HuH-7.5 (cell line): ENCODE data around the gene CHD6.

Source experiments
- DNase-seq: peaks from one replicate; pipeline ENCODE4 v3.0.0; 2011; ENCODE audit warnings: low spot score

CHD6 gene

DNA sequence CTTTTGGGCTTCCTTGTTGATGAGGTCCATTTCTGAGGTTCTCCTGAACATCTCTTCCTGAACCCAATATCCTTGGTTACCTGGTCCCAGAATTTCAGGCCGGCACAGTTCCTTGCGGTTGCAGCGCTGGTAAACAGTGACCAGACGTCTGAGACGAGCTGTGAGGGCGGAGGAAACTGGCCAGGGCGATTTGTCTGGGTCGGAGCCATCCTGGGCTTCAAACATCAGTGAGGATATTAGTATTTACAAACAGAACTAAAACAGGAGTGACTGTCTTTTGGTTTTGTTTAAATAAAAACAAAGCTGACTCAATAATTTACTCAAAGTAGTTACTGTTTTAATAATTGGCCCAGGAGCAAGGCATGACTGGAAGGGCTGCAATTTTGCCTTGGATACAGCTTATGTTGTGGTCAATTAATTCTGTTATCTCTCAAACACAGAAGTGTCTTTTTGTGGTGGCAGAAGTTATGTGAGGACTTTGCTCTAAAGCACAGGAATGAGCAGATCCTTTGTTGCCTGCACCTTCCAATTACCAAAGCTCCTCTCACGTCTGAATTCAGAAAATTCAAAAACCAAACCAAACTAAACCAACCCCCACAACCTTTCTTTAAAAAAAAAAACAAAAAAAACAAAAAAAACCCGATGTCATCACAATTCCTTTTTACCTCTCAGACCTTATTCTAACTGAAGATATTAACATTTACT is 192.8 kb downstream of the CHD6 start:
- no peak for DNase-seq

DNA sequence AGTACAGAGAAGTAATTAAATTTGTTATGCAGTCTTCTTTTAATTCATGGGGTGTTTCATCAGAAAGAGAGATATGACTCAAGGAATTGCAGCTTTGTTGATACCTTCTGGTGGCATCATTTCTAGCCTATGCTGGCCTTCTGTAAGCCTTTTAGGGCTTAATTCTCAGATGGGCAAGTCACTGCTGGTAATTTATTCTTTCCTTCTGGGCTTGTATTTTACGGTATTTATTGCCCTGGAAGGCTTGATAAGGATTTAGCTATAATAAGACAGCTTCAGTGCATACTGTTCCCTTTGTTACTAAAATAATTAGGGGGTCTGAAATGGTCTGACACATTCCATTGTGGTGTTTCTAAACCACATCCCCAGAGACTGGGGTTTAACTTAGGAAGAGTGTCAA is 193.6 kb downstream of the CHD6 start:
- DNase-seq: no peak

DNA sequence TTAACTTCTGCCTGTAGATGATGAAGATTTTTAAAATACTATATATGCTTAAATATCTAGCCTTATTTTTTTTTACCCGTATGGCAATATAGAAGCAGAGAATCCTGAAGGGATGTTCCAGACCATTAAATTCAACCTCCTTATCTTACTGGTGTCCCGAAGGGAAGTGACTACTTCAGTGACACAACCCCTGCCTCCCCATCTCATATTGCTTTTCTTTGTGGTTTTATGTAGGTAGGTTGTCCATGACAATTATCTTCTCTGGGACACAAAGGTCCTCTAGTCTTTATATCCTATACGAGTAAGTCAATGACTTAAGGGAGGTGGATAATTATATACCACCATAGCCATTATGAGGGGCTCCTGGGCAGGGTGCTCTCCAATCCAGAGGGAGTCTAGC is 194.2 kb downstream of the CHD6 start:
- DNase-seq: no peak

DNA sequence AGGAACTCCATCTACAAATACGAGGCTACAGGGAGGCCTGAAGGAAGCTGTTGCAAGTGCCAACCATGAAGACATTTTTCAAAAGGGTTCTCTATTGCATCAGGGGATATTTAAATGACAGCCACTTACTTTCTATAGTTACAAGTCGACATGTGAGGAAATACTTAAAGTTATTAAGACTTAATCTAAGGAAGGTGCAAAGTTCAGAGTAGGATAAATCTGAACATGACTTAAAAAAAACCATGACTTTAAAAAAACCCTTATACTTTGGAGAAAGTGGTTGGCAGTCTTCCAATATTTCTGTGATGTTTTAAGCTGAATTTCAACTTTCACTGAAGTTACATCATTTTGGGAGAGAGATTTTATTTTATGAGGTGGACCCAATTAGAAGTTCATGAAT is 195.2 kb downstream of the CHD6 start:
- DNase-seq: no peak

- DNase-seq: no peak
Observed at GRCh38 chr20:41418739-41419293, 199.4 kb downstream of the CHD6 start.

- no peak for DNase-seq
Observed at GRCh38 chr20:41418031-41418430, 200.1 kb downstream of the CHD6 start.

DNA sequence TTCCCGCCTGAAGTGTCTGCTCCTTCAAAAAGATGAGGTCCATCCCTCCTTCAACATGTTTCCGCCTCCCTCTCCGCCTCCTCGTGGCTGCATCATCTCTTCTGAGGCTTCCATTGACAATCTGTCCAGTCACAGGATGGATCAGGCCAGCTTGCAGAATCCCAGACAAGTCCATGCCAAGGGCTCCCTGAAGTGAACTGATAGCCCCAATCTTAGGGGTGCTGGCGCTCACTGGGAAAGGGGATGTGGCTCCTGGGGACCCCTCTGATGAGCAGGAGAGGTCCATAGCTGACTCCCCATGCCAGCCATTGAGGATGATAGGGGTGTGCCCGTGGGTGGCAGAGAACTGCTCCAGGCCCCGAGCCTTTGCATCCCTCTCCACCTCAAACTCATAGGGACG is 203.0 kb downstream of the CHD6 start:
- no peak for DNase-seq

- DNase-seq: no peak
Observed at GRCh38 chr20:41413169-41413568, 205.0 kb downstream of the CHD6 start.

GRCh38 chr20:41412324-41413120 is 205.7 kb downstream of the CHD6 start:
- DNase-seq: no peak

- no peak for DNase-seq
Observed at GRCh38 chr20:41411391-41411847, 206.8 kb downstream of the CHD6 start.

DNA sequence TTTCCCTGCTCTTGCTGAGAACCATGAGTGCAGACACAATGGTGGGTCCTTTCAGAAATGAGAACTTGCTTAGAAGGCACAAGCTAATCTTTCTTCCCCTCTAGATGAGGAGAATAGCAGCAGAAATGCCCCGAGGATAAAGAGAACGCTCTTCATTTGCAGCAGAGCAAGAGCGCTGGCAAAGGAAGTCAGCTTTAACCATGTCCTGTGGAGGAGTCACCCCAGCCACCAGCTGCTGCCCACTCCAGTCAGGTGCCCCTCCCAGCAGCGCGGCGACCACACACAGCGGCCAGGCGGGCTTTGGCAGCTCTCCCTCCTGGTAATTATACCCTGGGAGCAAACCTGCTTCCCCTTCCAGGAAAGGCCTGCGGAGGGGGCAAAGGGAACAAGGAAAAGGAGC is 209.2 kb downstream of the CHD6 start:
- DNase-seq: no peak

- no peak for DNase-seq
Observed at GRCh38 chr20:41408156-41408794, 209.9 kb downstream of the CHD6 start.

GRCh38 chr20:41407607-41408006 is 210.6 kb downstream of the CHD6 start:
- DNase-seq: no peak

DNA sequence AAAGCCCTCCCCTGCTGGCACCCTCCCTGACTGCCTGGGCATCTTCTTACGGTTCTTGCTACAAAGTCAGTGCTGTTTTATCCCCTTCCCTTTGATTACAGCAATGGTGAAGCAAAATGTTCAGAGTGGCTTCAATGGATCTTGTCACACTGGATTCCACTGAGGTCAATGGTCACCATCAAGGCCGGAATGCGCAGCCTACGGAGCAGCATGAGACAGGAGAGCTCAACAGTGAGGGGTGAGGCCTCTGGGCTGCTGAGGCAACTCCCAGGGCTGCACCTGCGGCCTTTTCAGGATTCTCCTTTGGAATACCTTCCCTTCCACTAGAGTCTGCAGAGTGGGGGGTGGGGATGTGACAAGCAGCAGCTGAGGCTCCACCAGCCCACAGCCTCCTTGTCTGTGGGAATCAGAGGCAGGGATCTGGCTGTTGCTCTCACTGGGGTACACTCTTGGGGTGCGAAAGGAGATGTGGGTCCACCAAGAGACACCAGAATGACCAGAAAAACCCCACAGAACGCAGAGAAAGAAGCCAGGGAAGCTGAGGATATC is 211.2 kb downstream of the CHD6 start:
- no peak for DNase-seq

DNA sequence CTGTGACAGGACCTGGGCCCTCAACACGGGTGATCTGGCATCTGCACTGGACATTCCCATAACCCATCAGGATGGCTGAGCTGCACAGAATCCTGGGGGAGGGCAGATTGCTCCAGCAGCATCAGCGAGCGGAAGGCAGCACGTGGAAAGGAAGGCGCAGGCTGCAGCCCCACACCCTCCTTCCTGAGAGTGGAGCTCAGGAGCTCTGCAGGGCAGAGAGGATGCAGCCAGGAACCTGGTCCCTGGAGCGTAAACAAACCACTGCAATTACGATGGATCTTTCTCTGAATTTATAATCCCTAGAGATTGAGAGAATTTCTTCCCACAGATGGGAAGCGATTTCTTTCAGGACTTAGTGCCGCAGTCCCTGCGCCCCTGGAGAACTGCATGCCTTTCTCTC is 211.8 kb downstream of the CHD6 start:
- no peak for DNase-seq

DNA sequence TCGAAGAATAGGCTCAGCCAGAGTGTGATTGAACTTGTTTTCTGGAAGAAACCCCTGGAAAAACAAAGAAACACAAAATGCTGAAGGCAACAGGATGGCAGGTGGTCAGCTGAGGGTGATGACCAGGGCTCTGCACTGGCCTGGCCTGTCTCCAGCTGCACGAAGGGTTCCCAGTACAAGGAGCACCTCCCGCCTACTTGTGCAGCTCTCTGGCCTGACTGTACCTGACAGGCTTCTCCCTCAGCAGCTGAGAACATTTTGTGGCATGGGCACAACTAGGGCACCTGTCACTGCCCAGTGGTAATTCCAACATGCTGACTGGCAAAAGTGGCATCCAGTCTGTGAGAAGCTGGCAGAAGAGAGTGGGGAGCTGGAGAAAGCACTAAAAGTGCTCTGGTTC is 212.7 kb downstream of the CHD6 start:
- no peak for DNase-seq

- DNase-seq: no peak
Observed at GRCh38 chr20:41403604-41404003, 214.6 kb downstream of the CHD6 start.

DNA sequence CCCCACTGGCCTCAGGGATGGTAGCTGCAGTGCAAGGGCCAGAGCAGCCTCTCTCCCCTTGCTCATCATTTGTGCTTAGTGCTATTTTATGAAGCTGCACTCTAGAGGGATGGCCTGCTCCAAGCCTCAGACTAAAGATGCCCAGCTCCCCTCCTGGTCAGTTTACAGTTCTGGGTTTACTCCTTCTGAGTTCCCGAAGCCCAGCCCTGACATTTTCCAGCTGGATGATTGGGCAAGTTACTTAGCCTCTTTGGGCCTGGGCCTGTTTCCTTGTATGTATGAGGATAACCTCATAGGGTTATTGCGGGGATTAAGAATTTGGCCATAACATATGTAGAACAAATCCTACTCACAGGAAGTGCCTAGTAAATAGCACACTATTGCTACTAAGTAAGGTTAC is 219.8 kb downstream of the CHD6 start:
- DNase-seq: no peak

DNA sequence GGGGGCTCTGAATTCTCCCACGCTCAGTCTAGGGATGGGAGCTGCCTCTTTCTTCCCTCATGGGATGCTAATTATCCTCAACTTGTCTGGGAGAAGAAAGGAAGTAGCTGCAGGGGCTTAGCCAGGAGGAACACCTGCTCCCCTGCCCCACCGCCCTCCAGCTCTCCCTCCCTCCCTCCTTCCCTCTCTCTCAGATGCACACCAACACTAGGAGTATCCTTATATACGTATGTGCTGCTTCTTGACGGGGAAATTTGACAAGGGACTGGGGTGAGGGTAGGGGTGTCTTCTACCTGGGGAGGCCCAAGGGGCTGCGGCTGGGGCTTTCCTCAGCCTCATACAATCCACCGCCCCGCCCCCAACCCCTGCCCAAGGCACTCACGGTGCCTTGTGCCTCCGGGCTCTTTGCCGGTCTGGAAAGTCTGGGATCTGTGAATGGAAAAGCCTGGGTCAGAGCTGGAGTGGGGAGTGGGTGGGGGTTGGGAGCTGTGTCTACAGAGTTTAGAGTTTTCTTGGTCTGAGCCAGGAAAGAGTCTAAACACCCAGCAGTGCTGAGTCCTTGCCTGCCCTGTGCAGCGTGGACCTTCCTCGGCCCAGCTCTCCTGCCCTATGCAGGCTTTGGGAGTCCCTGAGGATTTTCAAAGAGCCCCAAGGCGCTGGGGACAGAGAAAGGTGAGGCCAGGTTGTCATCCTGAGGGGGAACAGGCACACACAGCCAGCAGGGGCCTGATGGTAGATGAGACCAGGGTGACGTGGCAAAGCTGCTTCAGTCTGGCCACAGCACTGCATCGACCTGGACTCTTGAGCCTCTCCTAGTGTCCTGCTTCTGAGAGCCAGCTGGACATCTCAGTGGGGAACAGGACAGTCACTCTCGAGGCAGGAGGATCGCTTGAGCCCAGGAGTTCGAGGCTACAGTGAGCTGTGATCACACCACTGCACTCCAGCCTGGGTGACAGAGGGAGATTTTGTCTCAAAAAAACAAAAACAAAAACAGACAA is 222.2 kb downstream of the CHD6 start:
- no peak for DNase-seq

- no peak for DNase-seq
Observed at GRCh38 chr20:41394931-41395666, 223.1 kb downstream of the CHD6 start.

DNA sequence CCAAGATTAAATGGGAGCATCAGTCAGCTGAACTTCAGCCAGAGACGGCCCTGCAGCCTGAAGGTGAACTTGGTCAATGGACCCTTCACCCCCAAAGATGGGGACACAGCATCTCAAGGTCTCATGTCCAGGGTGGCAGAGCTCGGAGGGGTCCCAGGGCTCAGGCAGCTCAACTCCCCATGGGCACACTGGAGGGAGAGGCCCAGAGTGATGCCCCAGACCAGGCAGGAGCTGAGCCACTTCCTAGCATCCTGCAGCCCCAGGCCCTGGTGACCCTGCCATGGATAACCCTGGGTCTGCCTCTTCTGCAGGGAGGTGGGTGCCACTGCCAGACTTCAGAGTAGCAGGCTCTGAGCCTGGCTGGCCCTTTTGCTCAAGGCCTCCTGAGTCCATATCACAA is 224.1 kb downstream of the CHD6 start:
- DNase-seq: no peak
